HG03521 (cell line): ENCODE results near the gene NEO1.
"Not testable (repeated sequence)": the region's sequence is repeated elsewhere in the genome, so short reads cannot be mapped to it uniquely, and the experiment has no call there.

Experiments
- ATAC-seq: cut with Tn5 transposase; IDR thresholded peaks from one replicate; pipeline ENCODE4 v1.9.1; 2021; ENCODE audit warnings: mild to moderate bottlenecking, moderate library complexity; ENCODE audit not compliant: unreplicated experiment

NEO1 gene

DNA sequence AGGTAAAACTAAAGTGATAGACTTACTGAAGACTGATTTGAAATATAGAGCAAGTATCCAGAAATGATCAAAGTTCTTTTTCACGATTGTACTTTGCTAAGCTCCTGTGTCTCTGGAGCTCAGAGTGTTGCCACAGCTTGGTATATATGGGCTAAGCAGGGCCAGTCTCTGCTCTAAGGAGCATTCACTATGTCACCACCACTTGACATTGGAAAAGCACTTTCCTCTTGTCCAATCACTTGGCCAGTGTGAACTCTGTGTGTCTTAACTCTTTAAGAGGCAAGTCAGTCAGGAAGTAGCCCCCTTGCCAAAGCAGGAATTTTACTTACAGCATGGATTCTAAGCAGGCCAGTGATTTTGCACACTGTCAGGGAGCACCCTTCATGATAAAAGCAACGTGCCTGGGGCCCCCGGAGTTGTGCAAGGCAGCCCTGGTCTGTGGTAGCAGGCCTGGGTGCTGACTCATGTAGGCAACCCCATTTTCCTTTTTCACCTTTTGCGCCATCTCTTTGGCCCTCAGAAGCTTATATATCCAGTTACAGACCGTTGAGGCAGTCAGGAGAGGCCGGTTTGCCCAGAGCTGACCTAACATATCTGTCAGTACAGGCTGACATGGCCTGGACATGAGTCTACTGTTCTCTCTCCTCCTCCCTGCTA is 243.5 kb downstream of the NEO1 start:
- ATAC-seq = no peak

DNA sequence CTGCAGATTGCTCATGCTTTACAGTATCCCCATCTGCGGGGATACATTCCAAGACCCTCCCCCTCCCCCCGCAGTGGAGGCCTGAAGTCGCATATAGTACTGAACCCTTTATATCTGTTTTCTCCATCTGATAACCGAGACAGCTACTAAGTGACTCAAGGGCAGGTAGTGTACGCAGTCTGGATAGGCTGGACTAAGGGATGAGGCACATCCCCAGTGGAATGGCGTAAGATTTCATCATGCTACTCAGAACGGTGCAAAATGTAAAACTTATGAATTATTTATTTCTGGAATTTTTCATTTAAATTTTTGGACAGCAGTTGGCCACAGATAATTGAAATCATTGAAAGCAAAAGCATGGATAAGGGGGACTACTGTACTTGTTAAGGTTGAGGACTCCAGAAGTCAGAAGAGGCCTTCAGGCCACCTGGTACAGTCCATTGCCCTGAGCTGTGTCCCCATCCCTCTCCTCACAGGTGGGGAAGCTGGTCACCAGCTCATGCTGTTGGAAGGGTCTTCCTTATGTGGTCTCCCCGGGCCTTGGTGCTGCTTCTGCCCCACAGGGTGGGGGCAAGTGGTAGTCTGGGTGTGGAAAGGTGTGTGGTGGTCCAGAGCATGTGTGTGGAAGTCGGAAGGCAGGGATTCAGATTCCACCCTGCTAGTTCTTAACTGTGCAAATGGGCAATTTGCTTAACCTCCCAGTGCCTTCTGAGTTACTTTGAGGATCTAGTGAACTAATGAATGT is 244.5 kb downstream of the NEO1 start:
- no peak for ATAC-seq

DNA sequence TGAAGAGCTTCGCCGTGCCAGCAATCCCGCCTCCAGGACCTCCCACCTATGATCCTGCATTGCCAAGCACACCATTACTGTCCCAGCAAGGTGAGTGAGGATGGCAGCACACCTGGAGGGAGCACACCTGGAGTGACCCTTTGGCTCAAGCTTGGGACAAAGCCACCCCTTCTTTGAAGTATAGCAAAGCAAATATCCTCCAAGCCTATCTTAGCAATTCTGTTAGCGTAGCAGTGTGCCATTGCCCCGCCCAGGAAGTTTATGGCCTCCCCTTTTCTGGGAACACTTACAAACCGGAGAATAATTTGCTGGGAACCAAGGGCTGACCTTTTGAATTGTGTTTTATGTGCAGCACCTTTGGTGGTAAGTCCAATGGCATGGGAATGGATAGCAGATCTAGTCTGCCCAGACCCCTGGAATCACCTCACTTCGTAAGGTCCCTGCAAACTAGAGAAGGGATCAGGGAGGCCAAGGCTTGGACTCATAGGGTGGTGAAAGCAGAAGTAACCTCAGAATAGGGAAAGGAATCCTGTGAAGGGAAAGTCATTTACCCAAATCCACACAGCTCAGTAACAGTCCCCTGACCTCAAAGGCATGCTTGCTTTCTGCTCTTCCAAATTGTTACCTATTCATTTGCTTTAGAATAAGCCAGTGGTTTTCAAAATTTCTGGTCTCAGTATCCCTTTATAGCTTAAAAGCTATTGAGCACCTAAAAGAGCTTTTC is 246.4 kb downstream of the NEO1 start:
- ATAC-seq = no peak

DNA sequence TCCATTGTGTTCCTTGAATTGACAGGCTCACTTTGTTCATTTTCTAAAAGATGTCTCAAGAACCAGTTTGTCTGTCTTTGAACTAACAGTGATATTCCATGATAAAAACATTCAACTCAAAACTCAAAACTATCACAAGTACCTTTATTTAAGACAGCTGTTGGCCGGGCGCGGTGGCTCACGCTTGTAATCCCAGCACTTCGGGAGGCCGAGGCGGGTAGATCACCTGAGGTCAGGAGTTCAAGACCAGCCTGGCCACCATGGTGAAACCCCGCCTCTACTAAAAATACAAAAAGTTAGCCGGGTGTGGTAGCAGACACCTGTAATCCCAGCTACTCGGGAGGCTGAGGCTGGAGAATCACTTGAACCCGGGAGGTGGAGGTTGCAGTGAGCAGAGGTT is 248.0 kb downstream of the NEO1 start:
- not testable (repeated sequence) for ATAC-seq

DNA sequence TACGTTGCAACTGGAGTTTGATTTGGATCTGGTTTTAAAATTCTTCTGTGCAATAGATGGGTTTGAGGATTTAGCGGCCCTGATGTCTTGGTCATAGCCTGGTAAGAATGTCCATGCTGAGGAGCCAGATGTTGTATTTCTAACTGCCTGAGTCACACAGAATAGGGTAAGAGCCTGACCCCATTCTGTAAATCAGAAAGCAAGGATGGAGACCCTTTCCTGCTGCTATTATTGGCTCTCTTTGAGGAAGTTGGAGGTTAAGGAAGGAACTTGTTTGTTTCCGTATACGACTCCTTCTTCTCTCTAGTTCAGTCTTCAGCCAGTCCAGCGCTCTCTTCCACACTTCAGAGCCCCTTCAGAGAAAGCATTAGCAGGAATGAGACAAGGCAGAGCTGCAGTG is 251.4 kb downstream of the NEO1 start:
- no peak for ATAC-seq

DNA sequence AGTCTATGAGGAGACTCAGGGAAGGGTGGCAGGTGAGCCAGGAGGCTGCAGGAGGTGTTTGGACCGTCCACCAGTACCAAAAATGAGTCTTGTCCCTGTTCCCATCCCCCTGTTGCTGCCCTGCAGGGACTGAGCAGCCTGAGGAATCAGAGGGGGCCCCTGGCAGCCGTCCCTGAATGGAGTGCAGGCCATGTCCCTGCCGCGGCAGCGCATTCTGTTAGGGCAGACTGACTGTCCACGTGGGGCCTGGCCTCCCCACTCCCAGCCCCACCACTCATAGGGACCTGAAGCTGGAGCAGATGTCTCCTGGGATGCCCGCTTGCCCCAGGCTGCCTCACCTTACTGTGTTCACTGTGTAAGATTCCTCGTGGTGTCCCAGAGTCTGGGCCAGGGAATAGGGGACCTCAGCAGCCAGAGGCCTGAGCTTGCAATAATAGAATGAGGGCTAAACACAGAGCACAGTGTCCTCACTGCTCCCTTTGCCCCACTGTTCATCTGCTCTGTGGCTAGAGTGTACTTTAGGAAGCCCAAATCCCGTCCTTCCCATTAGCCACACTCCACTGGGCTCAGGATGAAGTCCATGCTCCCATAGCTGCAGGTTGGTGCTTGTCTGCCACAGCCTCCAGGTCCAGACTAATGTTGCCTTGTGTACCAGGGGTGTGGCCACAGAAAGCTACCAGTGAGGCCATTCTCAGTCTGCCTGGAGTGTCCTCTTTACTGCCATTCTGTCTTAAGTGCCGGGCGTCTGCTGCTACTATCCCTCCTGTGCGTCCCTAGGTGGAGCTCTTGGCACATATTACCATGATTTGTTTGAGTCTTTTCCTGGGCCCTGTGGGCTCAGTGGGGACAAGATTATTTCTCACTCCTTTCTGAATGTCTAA is 253.3 kb downstream of the NEO1 start:
- no peak for ATAC-seq

DNA sequence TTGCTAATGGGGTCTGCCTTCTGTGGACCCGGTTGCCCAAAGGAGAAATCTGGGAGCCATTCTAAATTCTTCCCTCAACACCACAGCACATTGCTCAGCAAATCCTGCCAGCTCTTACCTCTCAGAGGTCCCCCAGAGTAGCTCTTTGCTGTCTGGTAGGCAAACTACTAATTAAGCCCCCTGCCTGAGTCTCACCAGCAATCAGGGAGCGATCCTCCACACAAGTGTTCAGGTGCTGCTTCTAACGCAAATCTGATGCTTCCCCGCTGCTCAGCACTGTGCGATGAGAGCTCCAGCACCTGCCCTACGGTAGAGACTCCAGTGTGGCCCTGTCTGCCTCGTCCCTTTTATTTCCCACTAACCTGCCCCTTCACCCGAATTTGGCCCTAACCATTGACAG is 256.0 kb downstream of the NEO1 start:
- ATAC-seq = no peak

DNA sequence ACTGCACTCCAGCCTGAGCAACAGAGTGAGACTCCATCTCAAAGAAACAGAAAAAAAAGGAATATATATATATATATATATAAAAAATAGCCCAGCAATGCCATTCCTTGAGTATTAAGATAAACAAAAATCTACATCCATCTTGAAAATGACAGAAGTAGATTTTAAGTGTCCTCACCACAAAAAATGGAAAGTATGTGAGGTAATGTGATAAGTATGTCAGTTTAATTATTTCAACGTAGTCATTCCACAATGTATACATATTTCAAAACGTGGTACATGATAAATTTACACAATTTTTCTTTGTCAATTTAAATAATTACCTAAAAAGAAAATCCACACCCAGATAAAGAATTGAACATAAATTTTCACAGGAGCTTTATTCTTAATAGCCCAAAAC is 261.6 kb downstream of the NEO1 start:
- ATAC-seq = no peak

DNA sequence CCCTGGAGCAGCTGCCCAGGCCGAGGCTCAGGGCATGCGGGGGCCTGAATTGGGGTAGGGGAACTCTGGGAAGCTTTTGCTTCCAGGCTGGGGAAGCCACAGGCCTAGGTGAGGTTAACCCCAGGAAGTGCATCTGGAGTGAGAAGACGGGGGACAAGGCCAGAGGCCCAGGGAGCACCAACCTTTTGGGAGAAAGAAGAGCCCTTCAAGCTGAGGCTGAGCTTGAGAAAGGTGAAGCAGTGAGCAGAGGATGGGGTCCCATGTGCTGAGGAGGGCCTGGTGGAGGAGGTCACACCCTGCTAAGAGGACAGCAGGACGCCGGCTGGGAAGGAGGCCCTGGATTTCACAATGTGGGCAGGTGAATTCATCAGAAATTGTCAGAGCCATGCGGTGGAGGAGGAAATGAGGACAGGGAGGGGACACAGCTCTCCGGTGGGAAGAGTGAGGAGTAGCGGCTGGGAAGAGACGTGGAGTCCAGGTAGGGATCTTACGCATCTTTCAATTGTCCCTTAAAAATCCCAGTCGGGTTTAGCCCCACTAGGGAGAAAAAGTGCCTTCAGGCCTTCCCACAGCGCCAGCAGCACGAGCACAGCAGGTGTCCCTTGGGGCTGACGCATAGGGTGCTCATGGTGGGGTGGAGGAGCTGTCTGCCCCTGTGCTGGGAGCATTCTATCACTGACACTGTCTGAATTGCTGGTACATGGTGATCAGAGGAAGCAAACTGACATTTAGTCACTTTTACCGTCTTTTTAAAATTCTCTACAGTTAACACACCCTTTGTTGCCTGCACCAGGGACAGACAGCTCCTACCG is 265.6 kb downstream of the NEO1 start:
- ATAC-seq = no peak

DNA sequence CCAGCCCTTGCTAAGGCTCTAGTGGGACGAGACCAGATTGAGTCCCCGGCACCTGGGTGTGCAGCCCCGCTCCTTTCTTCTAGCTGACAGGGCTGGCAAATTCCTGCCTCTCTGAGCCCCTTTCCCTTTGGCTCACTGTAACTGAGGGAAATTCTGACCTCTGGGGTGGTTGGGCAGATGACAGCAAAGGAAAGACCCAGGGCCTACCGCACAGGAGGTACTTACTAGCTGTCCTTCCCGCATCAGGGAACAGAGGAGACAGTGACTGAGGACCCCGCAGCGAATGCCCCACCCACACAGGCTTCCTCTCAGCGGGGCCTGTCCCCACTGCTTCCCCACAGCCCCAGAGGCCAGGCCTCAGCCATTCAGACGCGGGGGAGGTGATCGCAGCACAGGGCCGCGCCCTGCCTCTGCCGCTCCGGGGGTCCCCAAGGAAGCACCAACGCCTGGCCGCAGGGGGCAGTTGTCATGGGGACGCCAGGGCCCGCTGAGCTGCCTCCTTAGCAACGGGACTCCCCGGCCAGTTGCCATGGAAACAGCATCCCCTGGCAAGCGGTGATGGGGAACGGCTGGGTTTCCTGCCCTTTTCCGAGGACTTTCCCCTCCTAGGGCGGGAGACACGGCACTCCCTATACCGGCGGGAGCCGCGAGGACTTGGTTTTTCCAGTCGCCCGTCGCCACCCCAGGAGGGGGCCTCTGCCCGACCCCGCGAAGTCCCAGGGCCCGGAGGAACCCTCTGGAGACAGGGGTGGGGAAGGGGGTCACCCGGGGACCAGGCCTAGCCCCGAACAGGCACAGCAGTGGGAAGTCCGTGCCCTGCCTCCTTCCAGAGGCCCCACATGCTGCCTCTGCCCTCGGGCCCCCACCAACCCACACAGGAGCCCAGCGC is 266.4 kb downstream of the NEO1 start:
- no peak for ATAC-seq

DNA sequence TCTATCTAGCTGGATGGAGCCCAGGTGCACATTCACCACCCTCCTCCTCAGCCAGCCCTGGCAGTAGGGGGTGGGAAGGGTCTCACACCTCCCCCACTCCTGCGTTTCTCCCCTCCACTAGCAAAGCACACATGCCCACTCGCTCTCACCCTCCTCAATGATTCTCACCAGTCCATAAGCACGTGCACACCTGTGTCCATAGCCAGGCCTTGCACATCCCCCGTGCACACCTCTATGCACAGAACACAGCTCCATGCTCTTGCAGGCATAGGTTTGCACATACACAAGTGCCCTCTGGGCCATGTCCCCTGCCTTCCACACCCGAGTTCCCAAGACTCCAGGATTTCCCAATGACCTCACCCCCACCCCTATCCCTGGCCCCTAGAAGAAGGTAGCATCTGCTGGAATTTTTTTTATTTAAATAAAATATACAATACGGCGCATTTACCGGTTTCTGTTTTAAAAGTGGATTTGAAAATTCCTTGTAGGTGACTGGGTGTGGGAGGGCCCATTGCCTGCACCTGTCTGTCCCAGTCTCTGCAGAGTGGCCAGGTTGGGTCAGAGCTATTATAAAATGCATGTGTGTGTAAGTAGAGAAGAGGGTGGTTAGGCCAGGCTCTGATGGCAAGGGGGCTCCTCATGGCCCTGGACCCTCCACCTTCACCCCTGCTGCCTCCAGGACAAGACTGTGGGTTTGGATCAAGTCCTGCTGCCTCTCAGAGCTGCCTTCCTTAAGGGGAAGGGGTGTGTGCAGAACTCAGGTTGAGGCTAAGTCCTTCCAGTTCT is 267.4 kb downstream of the NEO1 start:
- no peak for ATAC-seq

DNA sequence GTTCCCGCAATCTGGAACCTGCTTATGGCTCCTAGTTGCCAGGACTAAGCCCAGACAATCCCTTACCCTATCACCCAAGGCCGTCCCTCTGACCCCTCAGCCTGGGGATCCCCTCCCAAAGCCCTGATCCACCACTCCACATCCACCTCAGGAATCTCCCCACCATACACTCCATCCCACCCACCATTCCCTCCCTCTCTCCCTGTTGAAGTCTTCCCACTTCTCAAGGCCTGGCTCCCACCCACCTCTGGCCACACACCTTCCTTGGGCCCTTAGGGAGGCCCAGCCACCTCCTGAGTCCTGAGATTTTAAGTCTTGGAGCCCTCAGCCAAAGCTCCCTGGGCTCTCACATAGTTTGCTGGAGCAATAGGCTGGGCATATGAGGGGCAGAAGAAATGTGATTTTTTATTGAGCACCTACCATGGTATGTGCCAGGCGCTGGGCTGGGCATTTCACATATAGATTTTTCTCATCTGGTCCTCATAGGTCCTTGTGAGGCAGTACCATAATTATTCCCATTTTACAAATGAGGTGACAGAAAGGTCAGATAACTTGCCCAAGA is 268.4 kb downstream of the NEO1 start:
- ATAC-seq = no peak

DNA sequence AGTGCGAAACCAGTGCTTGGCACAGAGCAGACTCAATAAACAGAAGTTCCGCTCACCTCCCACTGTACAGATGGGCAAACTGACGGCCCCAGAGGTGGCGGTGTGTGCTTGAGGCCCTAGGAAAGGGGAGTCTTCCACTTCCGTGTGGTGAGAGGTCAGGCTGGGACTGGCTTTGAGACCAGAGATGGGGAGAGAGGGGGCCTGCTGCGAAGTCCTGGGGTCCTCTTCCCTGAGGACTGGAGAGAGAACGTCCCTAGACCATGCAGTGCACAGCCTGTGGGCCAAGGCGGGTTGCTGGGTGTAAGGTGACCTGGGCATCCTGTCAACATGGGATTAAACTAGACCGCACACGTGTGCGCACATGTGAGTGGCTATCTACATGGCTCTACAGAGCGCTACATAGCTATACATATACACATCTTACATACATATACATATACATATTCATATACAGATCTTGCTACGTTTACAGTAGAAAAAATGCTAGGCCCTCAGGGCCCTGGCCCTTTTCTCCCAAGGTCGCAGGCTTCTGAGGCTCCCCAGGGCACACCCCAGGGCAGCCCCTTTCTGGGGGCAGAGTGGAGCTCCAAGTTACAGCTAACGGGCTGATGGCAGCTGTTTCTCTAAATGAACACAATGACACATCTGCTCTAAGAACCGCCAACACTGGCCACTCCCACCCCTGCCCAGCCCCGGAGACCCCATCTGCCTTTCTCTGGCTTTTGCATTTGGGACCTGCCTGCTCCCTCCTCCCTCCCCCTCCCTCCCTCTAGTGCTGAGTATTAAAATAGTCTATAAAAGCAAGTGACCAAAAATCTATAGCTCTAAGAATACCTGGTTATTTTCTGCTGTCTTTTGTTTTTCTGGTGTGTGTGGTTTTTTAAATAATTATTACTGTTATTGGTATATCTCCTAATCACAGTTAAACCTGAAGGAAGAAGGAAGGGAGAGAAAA is 269.5 kb downstream of the NEO1 start:
- no peak for ATAC-seq

DNA sequence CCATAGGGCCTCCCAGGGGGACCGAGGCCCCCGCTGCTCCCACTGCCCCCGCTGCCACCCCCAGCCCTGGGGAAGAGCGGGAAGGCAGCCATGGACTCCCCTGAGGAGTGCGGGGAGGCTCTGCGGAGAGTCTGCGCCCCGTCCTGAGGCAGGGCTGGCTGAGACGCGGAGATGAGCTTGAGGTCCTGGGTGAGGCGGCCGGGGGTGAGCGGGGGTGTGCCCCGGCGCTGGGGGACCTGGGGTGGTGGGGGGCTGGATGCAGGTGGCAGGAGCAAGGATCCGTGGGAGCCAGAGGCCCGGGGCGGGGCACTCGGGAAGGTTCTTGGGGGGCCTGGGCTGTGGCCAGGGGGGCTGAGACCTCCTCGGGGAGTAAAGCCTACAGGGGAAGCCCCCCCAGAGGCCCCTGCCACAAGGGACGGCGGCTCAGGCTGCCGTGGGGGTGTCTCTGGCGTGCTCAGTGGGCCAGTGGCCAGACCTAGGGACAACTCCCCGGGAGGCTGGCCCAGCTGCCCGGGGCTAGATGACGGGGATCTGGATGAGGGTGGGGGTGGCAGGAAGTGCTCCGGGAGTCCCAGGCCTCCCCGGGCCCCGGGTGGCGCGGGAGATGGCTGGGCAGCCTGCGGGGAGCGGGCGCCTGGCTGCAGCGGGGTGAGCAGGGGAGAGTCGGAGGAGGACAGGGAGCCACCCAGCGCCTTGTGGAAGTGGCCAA is 270.6 kb downstream of the NEO1 start:
- ATAC-seq = no peak

DNA sequence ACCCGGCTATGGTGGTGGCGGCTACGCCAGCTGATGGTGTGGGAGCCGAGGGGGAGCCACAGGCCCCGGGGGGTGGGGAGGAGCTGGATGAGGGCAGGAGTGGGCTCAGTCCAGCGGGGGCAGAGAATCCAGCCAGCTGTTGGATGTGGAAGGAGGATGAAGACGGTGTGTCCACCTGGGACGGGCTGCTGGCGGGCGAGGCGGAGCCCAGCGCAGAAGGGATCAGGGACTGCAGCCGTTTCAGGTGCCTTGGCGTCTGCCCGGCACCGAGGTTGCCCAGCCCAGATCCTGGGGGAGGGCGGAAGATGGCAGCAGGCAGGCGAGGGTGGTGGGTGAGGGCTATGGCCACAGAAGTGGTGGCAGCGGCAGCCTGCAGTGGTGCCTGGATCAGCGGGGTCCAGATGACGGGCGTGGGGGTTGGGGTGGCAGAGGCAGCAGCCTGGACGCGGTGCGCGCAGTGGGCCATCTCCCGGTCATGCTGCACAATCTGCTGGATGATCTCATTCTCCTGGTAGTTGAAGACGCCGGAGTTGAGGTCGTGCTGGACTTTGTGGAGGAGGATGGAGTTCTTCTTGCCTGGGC is 271.2 kb downstream of the NEO1 start:
- no peak for ATAC-seq

DNA sequence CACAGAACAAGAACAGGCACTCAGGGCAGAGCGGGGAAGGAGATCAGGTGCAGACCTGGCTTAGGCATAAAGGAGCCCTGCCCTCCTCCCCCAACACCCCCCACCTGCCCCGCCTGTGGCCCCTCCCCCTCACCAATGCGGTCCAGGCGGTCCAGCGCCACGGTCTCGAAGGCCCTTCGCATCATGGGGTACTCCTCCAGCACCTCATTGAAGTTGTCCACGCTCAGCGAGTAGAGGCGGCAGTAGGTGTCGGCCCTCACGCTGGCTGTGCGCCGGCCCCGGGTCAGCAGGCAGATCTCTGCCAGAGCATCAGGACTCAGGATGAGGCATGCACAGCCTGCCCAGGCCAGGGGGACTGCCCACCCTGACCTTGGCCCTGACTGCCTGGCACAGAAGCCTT is 271.7 kb downstream of the NEO1 start:
- no peak for ATAC-seq
